H1 (cell line): ENCODE measurements around the gene SEC31A. TPM values are rescaled to one million over a fixed set of nuclear protein-coding genes. Genes with fewer than 3 reads are reported as not detected.

Experiments used
- CHD7 ChIP-seq: fragments of 300-600 bp; sonication (generic); IDR thresholded peaks from 2 replicates; pipeline ENCODE4 v1.7.1; 2012; ENCODE audit warnings: low read length, moderate library complexity, mild to moderate bottlenecking, inconsistent platforms; ENCODE audit not compliant: insufficient replicate concordance
- polyA plus RNA-seq, 7 experiments: library from polyadenylated mRNA; depleted of rRNA in 3 of 7; stranded (reverse) in 5 of 7; unstranded in 2 of 7; fragments of >200 nt in 5 of 7; fragments of 200-250 nt in 2 of 7; gene quantifications; 1 replicate in 5 of 7; 2 replicates in 1 of 7; 4 replicates in 1 of 7; pipeline versions ENCODE4 v1.2.1 to v1.2.3, GENCODE V29; 2011 to 2013; ENCODE audit warnings: missing spikeins in 2 of 7, mixed read lengths in 2 of 7
- total RNA-seq: library from RNA; stranded (reverse); fragmentation: NEBNext Ultra II Directional; extraction: Animal tissue kit (Norgen Biotek cat#: 25700); gene quantifications from 2 replicates; pipeline ENCODE4 v1.2.1, GENCODE V29; 2021

The SEC31A gene
- total and polyA plus RNA-seq, 2 of the 8 experiments (the other 6 are each of a cell fraction or from before 2014, with no cell fraction given) = 112 to 125 TPM

- TF ChIP-seq CHD7 = no peak
Observed at GRCh38 chr4:82789025-82789776, 101.8 kb downstream of the SEC31A start (continued).
